SK-N-MC (cell line): ENCODE data around the gene F12.

Experiments used
- DNase-seq: peaks from one replicate; pipeline ENCODE4 v3.0.0-alpha.2; 2011; ENCODE audit warnings: low read depth, low spot score
- H3K27ac ChIP-seq: fragments of 200-600 bp; sonication (generic); 2 replicates; pipeline ENCODE4 v1.5.1; 2016; ENCODE audit warnings: mixed run types
- H3K36me3 ChIP-seq: fragments of 200-600 bp; sonication (generic); 2 replicates; pipeline ENCODE4 v1.6.1; 2017; ENCODE audit warnings: antibody characterized with exemption, low read length, mixed read lengths; ENCODE audit not compliant: insufficient read depth
- H3K4me3 ChIP-seq: fragments of 200-600 bp; sonication (generic); 2 replicates; pipeline ENCODE4 v1.5.1; 2016
- H3K9ac ChIP-seq: fragments of 200-600 bp; sonication (generic); 2 replicates; pipeline ENCODE4 v1.8.0; 2017; ENCODE audit warnings: mixed run types, mixed read lengths; ENCODE audit not compliant: insufficient read length
- H3K9me3 ChIP-seq: fragments of 200-600 bp; sonication (generic); 2 replicates; pipeline ENCODE4 v1.6.1; 2017; ENCODE audit warnings: low read depth, mild to moderate bottlenecking, antibody characterized with exemption, low read length, moderate library complexity, mixed read lengths
- EZH2 ChIP-seq: fragments of 200-600 bp; sonication (generic); IDR thresholded peaks from one replicate; pipeline ENCODE4 v1.6.1; 2017; ENCODE audit warnings: antibody characterized with exemption
- FOXP2 ChIP-seq: optimal IDR thresholded peaks from 2 replicates; pipeline ENCODE3; 2011; ENCODE audit warnings: mild to moderate bottlenecking, moderate library complexity; ENCODE audit not compliant: insufficient read depth; ENCODE audit errors: extremely low read length, control extremely low read depth
- POLR2AphosphoS5 ChIP-seq: IDR thresholded peaks from 2 replicates; pipeline ENCODE4 v1.6.1; 2012; ENCODE audit warnings: mild to moderate bottlenecking, low read depth, low read length, borderline replicate concordance

F12 gene

DNA sequence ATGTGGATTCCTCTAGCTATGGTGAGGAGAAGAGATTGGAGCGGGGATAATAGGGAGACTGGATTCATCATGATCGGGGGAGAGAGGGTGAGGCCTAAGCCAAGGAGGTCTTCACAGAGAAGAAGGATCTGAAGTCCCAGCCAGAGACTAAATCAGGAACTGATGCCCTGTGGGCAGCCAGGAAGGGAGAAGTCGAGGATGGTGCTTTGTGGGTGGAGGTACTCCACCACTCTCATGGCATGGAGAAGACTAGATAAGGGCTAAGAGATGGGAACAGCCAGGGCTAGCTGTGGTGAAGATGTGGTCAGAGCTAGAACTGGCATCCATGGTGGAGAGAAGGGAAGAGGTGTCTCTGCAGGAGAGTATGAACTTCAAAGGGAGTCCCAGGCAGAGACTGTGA lies 54.7 kb downstream of the F12 start:
- no peak for DNase-seq
- Histone ChIP-seq H3K4me3 (no peak overlapping the region), H3K36me3 (no peaks in the 10 kb centered on the region), H3K9ac (no peak overlapping the region), H3K27ac (no peak overlapping the region), H3K9me3 (no peaks in the 10 kb centered on the region)
- no peak for TF ChIP-seq FOXP2

DNA sequence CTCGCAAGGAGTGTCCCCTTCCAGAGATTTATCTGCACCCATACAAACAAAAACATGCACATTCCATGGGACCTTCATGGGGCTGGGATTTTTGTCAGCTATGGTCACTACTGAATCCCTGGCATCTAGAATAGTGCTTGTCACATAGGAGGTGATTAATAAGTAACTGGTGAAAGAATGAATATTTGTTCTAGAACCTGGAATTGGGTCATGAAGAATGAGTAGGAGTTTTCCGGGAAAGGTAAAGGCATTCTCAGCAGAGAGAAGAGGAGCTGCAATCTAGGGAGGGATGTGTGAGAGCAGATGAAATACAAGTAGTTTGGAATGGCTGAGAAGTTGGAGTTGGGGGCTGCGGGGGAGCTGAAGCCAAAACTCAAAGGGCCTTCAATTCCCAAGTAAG lies 55.1 kb downstream of the F12 start:
- no peak overlapping the region for H3K27ac ChIP-seq

GRCh38 chr5:177353093-177353492 lies 56.3 kb downstream of the F12 start:
- no peak for DNase-seq
- TF ChIP-seq FOXP2 (no peak), POLR2AphosphoS5 (no peak), EZH2 (no peak)
- no peak overlapping the region for H3K27ac ChIP-seq
- H3K9me3 ChIP-seq, result no peaks in the 10 kb centered on the region
- no peak overlapping the region for H3K4me3 ChIP-seq
- H3K9ac ChIP-seq, result no peak overlapping the region
- no peaks in the 10 kb centered on the region for H3K36me3 ChIP-seq

More for the DNA sequence above, 55.1 kb downstream of the F12 start:
- TF ChIP-seq EZH2, result no peak
- TF ChIP-seq POLR2AphosphoS5, result no peak
- TF ChIP-seq FOXP2, result no peak
- H3K4me3 ChIP-seq, result no peak overlapping the region
- H3K9me3 ChIP-seq, result no peaks in the 10 kb centered on the region
- no peaks in the 10 kb centered on the region for H3K36me3 ChIP-seq
- no peak for DNase-seq
- H3K9ac ChIP-seq, result no peak overlapping the region
